HL-60/S4 treated with retinoic acid at 250 ng/mL for 4 days and 3 days (cell line): ENCODE results near the gene AHCY.
"Not testable (repeated sequence)": the region's sequence is repeated elsewhere in the genome, so short reads cannot be mapped to it uniquely, and the experiment has no call there.

Source experiments
- in situ Hi-C: fragments of 300-500 bp; cut with MboI; formaldehyde crosslinking; loops from 2 replicates; pipeline ENCODE4 v1.7.0; 2022; ENCODE audit warnings: low sequenced_read_pairs

The AHCY gene

DNA sequence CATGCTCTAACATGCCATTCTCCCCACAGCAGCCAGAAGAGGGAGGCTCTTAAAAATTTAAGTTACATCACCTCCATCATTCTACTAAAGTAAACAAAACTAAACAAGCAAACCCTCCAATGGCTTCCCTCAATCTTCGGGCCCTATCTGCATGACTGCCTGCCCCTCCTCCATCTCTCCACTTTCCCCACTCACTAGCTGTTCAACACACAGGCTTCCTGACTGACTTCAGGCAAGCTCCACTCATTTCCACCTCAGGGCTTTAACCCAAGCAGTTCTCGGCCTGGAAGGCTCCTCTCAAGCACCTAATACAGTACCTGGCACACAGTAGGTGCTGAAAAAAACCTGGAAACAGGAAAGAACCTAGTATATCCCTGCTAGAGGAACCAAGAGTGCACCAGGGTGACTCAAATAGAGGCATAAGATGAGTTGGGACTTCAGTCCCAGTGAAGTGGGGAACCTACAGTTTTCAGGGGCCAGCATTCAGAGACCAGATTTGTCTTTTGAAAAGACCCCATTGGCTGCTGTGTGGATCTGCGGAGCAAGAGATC, 2.8 kb downstream of the AHCY start:
- in situ Hi-C loops = loop anchor here (25.0 kb wide), 1 partner anchor 462 kb away; no protein-coding TSS in a partner anchor

GRCh38 chr20:34299556-34300255, 3.4 kb downstream of the AHCY start:
- in situ Hi-C loops = loop anchor here (25.0 kb wide), 1 partner anchor 463 kb away; no protein-coding TSS in a partner anchor

DNA sequence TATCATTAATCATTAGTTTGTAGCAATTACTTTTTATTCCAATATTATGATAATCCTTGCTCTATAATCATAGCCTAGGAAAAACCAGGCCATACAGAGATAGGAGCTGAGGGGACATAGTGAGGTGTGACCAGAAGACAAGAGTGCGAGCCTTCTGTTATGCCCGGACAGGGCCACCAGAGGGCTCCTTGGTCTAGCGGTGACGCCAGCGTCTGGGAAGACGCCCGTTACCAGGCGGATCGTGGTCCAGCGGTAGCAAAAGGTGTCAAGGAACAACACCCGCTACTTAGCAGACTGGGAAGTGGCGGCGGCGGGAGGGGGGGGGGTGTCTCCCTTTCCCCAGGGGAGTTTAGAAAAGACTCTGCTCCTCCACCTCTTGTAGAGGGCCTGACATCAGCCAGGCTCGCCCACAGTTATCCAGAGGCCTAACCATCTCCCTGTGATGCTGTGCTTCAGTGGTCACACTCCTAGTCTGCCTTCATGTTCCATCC, 4.8 kb downstream of the AHCY start:
- in situ Hi-C loops = not testable (repeated sequence)

GRCh38 chr20:34296468-34296867, 6.7 kb downstream of the AHCY start:
- in situ Hi-C loops = no loop called here

- in situ Hi-C loops = no loop called here
Observed at GRCh38 chr20:34295284-34295683, 7.9 kb downstream of the AHCY start.

- in situ Hi-C loops = no loop called here
Observed at GRCh38 chr20:34294563-34294962, 8.6 kb downstream of the AHCY start.

DNA sequence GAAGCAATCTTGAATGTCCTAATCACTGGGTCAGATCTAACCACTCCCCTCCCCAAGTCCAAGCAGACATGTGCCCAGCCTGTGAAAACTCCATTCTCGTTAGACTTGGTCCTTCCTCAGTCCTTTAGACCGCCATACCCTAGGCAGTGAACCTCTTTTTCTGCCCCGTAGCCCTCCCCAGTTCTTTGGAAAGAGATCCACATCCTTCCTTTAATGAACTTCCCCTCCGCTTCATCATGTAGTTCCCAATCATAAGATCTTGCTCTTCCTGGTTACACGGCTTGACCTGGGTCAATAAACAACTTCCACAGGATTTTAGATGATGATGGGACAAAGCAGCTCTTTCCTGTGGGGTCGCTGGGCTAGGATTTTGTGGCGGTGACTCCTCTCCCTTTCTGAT, 9.6 kb downstream of the AHCY start:
- in situ Hi-C loops = no loop called here

GRCh38 chr20:34293119-34293518, 10.0 kb downstream of the AHCY start:
- in situ Hi-C loops = no loop called here

DNA sequence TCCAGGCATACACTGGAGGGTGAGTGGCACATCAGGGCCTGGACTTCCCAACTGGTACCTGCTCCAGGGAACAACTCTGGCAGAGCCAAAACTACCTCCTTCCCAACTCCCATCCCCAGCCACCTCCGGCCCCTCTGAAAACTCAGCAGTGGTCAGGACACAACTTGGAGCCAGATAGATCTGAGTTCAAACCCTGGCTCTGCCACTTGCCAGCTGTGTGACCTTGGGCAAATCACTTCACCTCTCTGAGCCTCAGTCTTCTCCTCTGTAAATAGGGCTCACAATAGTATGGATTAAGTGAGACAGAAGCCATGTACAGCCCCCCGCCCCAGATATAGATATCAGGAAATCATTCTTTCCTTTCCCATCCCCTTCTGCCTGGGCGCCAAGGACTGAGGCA, 10.7 kb downstream of the AHCY start:
- in situ Hi-C loops = no loop called here

GRCh38 chr20:34290471-34290870, 12.7 kb downstream of the AHCY start:
- in situ Hi-C loops = no loop called here

DNA sequence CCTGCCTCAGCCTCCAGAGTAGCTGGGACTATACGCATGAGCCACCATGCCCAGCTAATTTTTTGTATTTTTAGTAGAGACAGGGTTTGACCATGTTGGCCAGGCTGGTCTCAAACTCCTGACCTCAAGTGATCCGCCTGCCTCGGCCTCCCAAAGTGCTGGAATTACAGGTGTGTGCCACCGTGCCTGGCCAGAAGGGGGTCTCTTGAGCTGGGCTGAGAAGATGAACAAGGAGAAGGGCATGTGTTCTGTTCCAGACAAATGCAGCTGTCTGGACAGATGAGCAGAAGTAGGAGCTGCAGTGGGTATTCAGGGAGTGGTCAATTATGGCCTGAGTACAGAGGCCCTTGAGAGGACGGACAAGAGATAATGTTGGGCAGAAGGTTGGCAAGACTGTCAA, 15.7 kb downstream of the AHCY start:
- in situ Hi-C loops = not testable (repeated sequence)

- in situ Hi-C loops = no loop called here
Observed at GRCh38 chr20:34285450-34285849, 17.7 kb downstream of the AHCY start.

DNA sequence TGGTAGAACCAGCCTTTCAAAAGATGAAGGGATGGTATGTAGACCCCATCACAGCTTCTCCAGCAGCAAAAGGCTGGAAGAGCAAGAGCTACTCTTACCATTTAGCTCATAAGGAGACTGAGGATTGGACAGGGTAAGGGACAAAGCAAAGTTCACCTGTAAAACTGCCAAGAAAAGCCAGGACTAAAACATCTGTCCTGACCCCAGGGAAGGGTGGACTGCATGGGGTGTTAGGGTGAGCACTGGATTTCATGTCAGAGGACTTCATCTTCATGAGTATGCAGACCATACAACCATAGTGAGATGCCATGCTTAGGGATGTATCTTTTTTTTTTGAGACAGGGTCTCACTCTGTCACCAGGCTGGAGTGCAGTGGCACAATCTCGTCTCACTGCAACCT, 19.3 kb downstream of the AHCY start:
- in situ Hi-C loops = no loop called here

- in situ Hi-C loops = no loop called here
Observed at GRCh38 chr20:34282041-34282440, 21.1 kb downstream of the AHCY start.

- in situ Hi-C loops = no loop called here
Observed at GRCh38 chr20:34281177-34281576, 22.0 kb downstream of the AHCY start.

- in situ Hi-C loops = no loop called here
Observed at GRCh38 chr20:34274694-34275093, 28.5 kb downstream of the AHCY start.

- in situ Hi-C loops = no loop called here
Observed at GRCh38 chr20:34271956-34272355, 31.2 kb downstream of the AHCY start.

GRCh38 chr20:34269996-34270627, 33.0 kb downstream of the AHCY start:
- in situ Hi-C loops = no loop called here

- in situ Hi-C loops = no loop called here
Observed at GRCh38 chr20:34268851-34269636, 34.1 kb downstream of the AHCY start.

DNA sequence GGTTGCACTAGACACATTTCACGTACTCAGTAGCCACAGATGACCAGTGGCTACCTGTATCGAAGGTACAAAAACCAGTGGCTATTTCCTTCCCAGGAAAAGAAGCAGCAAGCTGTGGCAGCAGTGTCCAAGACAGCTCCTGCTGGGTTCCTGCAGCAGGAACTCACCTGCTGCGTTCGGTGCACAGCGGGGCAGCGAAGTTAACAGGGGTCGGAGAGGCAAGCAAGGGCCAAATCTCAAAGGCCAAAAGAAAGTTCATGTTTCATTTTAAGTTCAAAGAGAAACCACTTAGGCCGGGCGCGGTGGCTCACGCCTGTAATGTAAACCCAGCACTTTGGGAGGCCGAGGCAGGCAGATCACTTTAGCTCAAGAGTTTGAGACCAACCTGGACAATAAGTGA, 35.0 kb downstream of the AHCY start:
- in situ Hi-C loops = no loop called here

GRCh38 chr20:34264141-34264540, 39.0 kb downstream of the AHCY start:
- in situ Hi-C loops = no loop called here
